ENCODE data around the gene OIP5. TPM values are rescaled to one million over a fixed set of nuclear protein-coding genes. Genes with fewer than 3 reads are reported as not detected.

Gene OIP5
- total and polyA plus RNA-seq, 2 experiments from 2014 or later = 3.3 to 11.8 TPM

DNA sequence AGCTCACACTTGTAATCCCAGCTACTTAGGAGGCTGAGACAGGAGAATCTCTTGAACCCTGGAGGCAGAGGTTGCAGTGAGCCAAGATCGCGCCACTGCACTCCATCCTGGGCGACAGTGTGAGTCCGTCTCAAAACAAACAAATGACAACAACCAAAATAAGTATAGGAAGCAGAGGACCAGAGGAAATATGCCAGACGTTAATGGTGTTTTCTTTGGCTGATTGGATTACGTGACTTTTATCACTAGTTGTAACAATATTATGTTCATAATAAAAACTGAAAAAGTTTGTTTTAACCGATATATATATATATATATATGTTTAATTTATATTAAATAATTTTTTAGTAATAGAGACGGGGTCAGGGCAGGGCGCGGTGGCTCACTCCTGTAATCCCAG lies 22.0 kb upstream of the OIP5 start:
- Histone ChIP-seq H3K79me2 (no peaks in the 10 kb centered on the region), H4K20me1 (ENCODE audit: insufficient read depth, poor library complexity, severe bottlenecking) (no peaks in the 10 kb centered on the region), H3K4me2 (no peak overlapping the region), H3K27me3 (no peaks in the 10 kb centered on the region), H3K27ac (no peak overlapping the region), H3K36me3 (replicated peaks; ENCODE audit: insufficient read depth, low read depth) (no peaks in the 10 kb centered on the region), H3K9me2 (replicated peaks; ENCODE audit: insufficient read depth) (no peaks in the 10 kb centered on the region), H3K4me1 (ENCODE audit: insufficient read depth) (no peaks in the 10 kb centered on the region), H3K9me3 (ENCODE audit: low read depth) (no peaks in the 10 kb centered on the region), H2AFZ (no peak overlapping the region), H3K4me3 (no peak overlapping the region)
- no peak for DNase-seq (ENCODE audit: low spot score)
- WGBS (ENCODE audit: low lambda C conversion rate, missing lambda C conversion rate) = 98% methylated on average over 10 of the region's 10 CpGs
- no peak for TF ChIP-seq EZH2phosphoT487 (IDR thresholded peaks at IDR 0.05; ENCODE audit: low read depth, severe bottlenecking, unreplicated experiment)
- TF ChIP-seq, protein P1, sequence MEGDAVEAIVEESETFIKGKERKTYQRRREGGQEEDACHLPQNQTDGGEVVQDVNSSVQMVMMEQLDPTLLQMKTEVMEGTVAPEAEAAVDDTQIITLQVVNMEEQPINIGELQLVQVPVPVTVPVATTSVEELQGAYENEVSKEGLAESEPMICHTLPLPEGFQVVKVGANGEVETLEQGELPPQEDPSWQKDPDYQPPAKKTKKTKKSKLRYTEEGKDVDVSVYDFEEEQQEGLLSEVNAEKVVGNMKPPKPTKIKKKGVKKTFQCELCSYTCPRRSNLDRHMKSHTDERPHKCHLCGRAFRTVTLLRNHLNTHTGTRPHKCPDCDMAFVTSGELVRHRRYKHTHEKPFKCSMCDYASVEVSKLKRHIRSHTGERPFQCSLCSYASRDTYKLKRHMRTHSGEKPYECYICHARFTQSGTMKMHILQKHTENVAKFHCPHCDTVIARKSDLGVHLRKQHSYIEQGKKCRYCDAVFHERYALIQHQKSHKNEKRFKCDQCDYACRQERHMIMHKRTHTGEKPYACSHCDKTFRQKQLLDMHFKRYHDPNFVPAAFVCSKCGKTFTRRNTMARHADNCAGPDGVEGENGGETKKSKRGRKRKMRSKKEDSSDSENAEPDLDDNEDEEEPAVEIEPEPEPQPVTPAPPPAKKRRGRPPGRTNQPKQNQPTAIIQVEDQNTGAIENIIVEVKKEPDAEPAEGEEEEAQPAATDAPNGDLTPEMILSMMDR (IDR thresholded peaks at IDR 0.05; ENCODE audit: poor library complexity) = no peak
- no peak for TF ChIP-seq EZH2 (IDR thresholded peaks at IDR 0.05; ENCODE audit: borderline replicate concordance)

DNA sequence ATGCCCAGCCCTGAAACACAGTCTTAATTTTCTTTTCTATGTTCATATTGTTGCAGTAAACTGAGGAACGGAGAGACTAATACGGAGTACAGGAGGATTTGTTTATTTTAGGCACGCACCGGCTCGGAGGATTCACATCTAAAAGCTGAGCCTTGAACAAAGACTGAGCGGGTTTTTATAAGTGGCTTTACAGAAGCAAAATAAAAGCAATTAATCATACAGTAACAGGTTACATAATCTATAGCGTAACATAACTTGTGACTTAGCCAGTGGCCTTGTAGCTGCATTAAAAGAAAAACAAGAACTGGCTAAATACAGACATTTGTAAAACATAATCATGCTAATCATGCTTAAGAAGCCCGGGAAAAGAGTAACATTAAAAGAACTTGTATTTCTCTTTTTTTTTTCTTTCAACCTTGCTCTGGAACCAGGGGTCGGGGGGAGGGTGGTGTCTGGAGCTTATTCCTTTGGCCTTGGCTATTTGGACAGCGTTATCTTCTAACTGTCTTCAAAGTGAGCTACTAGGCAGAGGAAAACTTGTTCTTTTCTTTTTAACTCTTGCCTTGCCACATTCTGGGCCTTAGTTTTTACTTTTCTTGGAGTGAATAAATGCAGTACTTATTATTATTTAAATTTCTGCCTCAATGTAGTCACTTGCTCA lies 17.8 kb upstream of the OIP5 start:
- H3K4me3 ChIP-seq = no peak overlapping the region
- DNase-seq (ENCODE audit: low spot score) = no peak
- H4K20me1 ChIP-seq (ENCODE audit: insufficient read depth, poor library complexity, severe bottlenecking) = no peaks in the 10 kb centered on the region
- no peak overlapping the region for H3K27ac ChIP-seq
- no peaks in the 10 kb centered on the region for H3K27me3 ChIP-seq
- no peaks in the 10 kb centered on the region for H3K9me3 ChIP-seq (ENCODE audit: low read depth)
- no peaks in the 10 kb centered on the region for H3K79me2 ChIP-seq
- peak overlapping the region; percentile 55 for H3K4me2 ChIP-seq
- H3K4me1 ChIP-seq (ENCODE audit: insufficient read depth) = no peaks in the 10 kb centered on the region
- TF ChIP-seq, protein P1 (IDR thresholded peaks at IDR 0.05; ENCODE audit: poor library complexity) = no peak
- TF ChIP-seq EZH2phosphoT487 (IDR thresholded peaks at IDR 0.05; ENCODE audit: low read depth, severe bottlenecking, unreplicated experiment) = no peak
- TF ChIP-seq EZH2 (IDR thresholded peaks at IDR 0.05; ENCODE audit: borderline replicate concordance) = no peak
- WGBS (ENCODE audit: low lambda C conversion rate, missing lambda C conversion rate) = 56% methylated on average over 10 of the region's 10 CpGs
- peak overlapping the region; percentile 1 for H2AFZ ChIP-seq
- H3K9me2 ChIP-seq (replicated peaks; ENCODE audit: insufficient read depth) = no peaks in the 10 kb centered on the region
- H3K36me3 ChIP-seq (replicated peaks; ENCODE audit: insufficient read depth, low read depth) = no peaks in the 10 kb centered on the region

DNA sequence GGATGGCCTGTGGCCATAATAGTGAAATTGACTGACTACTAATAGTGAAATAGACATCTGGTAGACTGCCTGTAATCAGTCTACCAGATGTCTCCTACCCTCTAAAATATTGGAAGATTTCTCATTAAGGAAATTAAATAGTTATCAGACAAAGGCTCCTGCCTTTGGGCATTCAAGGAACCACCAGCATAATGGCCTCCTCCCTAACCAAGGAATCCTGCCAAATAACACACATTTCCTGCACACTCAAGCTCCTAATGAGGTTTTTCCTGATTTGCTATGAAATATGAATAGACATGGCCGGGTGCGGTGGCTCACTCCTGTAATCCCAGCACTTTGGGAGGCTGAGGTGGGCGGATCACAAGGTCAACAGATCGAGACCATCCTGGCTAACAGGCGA lies 14.8 kb upstream of the OIP5 start:
- Histone ChIP-seq H3K27me3 (no peaks in the 10 kb centered on the region), H2AFZ (no peak overlapping the region), H3K4me2 (no peak overlapping the region), H3K9me2 (replicated peaks; ENCODE audit: insufficient read depth) (no peaks in the 10 kb centered on the region), H3K79me2 (peaks cover 2% of the 10 kb centered on the region), H3K36me3 (replicated peaks; ENCODE audit: insufficient read depth, low read depth) (no peaks in the 10 kb centered on the region), H3K9me3 (ENCODE audit: low read depth) (no peaks in the 10 kb centered on the region), H3K4me3 (no peak overlapping the region), H4K20me1 (ENCODE audit: insufficient read depth, poor library complexity, severe bottlenecking) (no peaks in the 10 kb centered on the region), H3K27ac (no peak overlapping the region), H3K4me1 (ENCODE audit: insufficient read depth) (no peaks in the 10 kb centered on the region)
- WGBS (ENCODE audit: low lambda C conversion rate, missing lambda C conversion rate) = 99% methylated on average over 5 of the region's 5 CpGs
- TF ChIP-seq EZH2 (IDR thresholded peaks at IDR 0.05; ENCODE audit: borderline replicate concordance) (no peak), EZH2phosphoT487 (IDR thresholded peaks at IDR 0.05; ENCODE audit: low read depth, severe bottlenecking, unreplicated experiment) (no peak)
- TF ChIP-seq, protein P1 (IDR thresholded peaks at IDR 0.05; ENCODE audit: poor library complexity) = no peak
- DNase-seq (ENCODE audit: low spot score) = no peak
